H54 (cell line): ENCODE data around the gene TBCD.

ENCODE experiments used
- DNase-seq: peaks from one replicate; pipeline ENCODE4 v3.0.0; 2011; ENCODE audit warnings: low spot score, mixed read lengths; ENCODE audit not compliant: insufficient read length
- FAIRE-seq: peaks from 3 replicates; lab custom pipeline; 2011; peaks lifted over from hg19 to GRCh38; lab: Jason Lieb, UNC
- POLR2A ChIP-seq: IDR thresholded peaks from 2 replicates; pipeline ENCODE4 v1.6.1; 2011; ENCODE audit warnings: low read depth, mild to moderate bottlenecking, low read length

Gene TBCD

GRCh38 chr17:82859431-82860403 is 107.9 kb downstream of the TBCD start:
- no peak for FAIRE-seq
- no peak for TF ChIP-seq POLR2A
- DNase-seq, result peak; percentile 83

- no peak for TF ChIP-seq POLR2A
- DNase-seq (no peak), FAIRE-seq (no peak)
These were observed 108.9 kb downstream of the TBCD start for GRCh38 chr17:82860606-82861392.

GRCh38 chr17:82861393-82861775 is 109.5 kb downstream of the TBCD start:
- DNase-seq (no peak), FAIRE-seq (no peak)
- TF ChIP-seq POLR2A, result no peak

GRCh38 chr17:82862191-82862590 is 110.3 kb downstream of the TBCD start:
- FAIRE-seq (no peak), DNase-seq (no peak)
- no peak for TF ChIP-seq POLR2A

GRCh38 chr17:82862737-82863382 is 111.0 kb downstream of the TBCD start:
- FAIRE-seq (no peak), DNase-seq (no peak)
- TF ChIP-seq POLR2A, result no peak

- no peak for FAIRE-seq
- TF ChIP-seq POLR2A, result no peak
- DNase-seq, result peak; percentile 35
These were observed 111.6 kb downstream of the TBCD start for GRCh38 chr17:82863383-82863940.

- no peak for FAIRE-seq
- no peak for TF ChIP-seq POLR2A
- DNase-seq, result peak; percentile 94
These were observed 112.3 kb downstream of the TBCD start for GRCh38 chr17:82863941-82864712.

- FAIRE-seq (no peak), DNase-seq (no peak)
- TF ChIP-seq POLR2A, result no peak
These were observed 112.9 kb downstream of the TBCD start for GRCh38 chr17:82864713-82865248.

GRCh38 chr17:82865274-82865673 is 113.4 kb downstream of the TBCD start:
- TF ChIP-seq POLR2A, result no peak
- DNase-seq, result no peak
- FAIRE-seq, result no peak

GRCh38 chr17:82865774-82866395 is 114.0 kb downstream of the TBCD start:
- no peak for DNase-seq
- no peak for FAIRE-seq
- no peak for TF ChIP-seq POLR2A

- FAIRE-seq, result peak; percentile 6
- no peak for TF ChIP-seq POLR2A
These were observed 114.8 kb downstream of the TBCD start for GRCh38 chr17:82866590-82867191.

GRCh38 chr17:82867763-82868325 is 116.0 kb downstream of the TBCD start:
- TF ChIP-seq POLR2A, result no peak
- FAIRE-seq (no peak), DNase-seq (no peak)

More at GRCh38 chr17:82866590-82867191, 114.8 kb downstream of the TBCD start:
- DNase-seq, result peak; percentile 86
